ENCODE measurements around the gene SLX4IP.

DNA sequence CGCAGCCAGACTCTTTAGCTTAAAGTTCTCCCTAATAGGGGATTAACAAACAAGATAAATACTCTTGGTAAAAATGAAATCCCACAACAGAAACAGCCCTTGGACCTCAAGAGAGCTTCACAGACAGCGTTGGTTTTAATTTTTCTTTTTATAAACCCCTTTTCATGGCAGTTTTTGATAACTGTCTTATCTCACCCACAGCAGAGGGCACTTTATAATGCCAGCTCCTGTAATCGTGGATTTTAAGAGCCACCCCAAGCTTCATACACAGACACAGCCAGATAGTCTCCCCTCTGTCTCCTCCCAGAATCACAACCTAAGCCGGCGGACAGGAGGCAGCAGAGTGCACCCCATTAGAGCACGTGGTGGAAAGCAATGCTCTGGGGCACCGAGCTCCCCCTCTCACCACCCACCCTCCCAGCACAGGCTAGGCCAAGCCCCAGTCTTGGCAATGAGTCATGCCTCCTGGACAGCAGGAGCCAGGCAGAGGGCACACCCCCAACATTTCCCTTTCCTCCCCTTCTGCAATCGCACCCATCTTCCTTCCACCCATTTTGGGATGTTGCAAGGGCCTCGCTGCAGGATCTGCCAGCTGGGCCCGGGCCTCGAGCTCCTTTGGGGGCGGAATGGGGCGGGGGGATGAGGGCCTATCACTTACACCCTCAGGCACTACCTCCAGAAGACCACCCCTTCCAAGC is 236.3 kb downstream of the SLX4IP start:
- TF ChIP-seq POLR2AphosphoS5 (IDR thresholded peaks at IDR 0.05; ENCODE audit: borderline replicate concordance, low read depth, low read length) (no peak), EZH2 (IDR thresholded peaks at IDR 0.05) (no peak), FOXP2 (optimal IDR thresholded peaks at IDR 0.05; ENCODE audit: control extremely low read depth, extremely low read length, insufficient read depth) (no peak)

All from SK-N-MC (cell line).